GM18526 (cell line): ENCODE data around the gene PDSS2.

Source experiments
- POLR2A ChIP-seq: IDR thresholded peaks from 3 replicates; pipeline ENCODE4 v1.6.1; 2011; ENCODE audit not compliant: insufficient read length; ENCODE audit errors: extremely low read depth

The PDSS2 gene

DNA sequence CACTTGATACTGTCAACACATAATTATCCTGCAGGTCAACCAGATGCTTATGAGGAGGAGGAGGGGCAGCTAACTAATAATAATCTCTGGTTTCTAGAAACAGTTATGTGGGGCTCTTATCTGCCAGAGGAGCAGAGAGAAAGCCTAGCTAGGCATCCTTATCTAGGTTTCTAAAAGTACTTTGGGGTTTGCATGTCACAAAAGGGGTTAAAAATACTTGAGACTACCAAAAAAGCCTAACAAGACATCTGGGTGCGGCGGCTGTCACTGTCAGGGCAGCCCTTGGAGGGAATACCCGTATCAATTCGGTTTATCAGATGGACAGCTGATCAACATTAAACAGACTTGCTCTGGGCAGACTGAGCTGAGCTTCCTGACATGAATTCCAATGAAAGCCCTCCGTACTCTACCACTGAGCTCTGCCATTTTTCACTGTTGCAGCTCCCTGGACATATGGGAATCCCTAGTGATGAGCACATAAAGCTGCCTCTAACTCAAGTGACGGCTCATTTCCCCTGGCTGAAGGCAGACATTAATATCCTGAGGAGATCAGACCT lies 166.6 kb downstream of the PDSS2 start:
- no peak for TF ChIP-seq POLR2A

DNA sequence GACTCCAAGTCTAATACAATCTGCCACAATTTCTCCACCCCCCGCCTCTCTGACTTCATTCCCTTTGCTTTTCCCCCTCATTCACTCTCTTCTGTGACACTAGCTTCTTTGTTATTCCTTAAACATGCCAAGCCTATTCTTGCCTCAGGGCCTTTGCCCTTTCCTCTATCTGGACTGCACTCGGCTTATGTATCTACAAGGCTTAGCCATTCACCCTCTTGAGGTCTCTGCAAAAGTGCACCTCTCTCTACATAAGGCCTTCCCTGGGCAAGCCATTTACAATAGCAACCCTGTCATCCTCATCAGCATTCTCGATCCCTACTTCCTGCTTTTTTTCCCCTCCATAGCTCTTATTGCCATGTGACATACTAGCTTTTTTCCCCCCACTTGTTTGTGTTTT lies 168.9 kb downstream of the PDSS2 start:
- no peak for TF ChIP-seq POLR2A

DNA sequence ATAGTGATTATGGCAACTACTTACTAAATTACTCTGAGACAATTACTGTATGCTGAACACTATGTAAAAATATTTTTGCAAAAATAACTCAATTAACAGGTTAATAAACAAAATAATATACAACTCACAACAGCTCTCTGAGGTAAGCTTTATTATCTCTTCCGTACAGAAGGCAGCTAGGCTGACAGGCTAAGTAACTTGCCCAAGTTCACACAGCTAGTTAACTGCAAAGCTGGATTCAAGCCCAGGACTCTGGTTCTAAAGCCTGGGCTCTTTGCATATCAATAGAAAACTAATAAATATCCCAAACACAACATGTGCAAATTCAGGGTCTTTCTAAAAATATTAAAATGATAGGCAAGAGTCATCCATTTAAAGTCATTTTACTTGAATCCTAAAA lies 174.6 kb downstream of the PDSS2 start:
- no peak for TF ChIP-seq POLR2A

DNA sequence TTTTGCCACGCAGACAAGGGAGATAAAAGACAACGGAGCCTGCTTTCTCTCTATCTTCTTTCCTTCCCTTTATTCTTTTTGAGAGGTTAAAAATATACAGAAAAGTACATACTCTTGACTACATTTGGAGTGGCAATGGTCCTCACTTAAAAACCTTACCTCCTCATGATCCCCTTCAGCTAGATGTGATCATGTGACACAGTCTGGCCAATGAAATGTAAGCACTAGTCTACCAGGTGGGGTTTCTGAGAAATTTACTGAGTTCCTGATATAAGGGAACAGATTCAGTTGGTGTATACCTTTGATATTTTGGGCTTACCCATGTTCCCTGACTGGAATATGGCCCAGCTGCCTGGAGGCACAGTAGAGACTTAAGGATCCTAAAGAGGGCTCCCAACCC lies 178.6 kb downstream of the PDSS2 start:
- no peak for TF ChIP-seq POLR2A

DNA sequence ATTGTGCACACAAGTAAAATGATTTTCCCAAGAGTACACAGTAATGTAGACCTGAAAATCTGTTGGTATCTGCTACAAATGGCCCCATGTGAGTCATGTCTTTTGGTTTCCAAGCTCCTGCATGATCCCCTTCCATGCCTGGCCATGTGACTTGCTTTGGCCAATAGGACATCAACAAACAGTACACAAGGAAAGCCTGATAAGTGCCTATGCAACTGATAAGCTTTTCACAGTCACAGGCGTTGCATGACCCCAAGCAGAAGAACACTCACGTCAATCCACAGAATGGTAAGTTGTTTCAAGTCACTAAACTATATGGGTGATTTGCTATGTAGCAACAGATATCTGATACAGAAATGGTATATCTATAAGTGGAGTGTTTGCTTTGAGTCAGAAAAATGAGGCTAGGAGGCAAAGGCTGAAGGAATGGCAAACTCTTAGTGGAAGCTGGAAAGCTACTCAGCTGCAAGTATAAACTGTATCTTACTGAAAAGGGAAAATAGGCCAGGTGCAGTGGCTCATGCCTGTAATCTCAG lies 184.0 kb downstream of the PDSS2 start:
- no peak for TF ChIP-seq POLR2A

DNA sequence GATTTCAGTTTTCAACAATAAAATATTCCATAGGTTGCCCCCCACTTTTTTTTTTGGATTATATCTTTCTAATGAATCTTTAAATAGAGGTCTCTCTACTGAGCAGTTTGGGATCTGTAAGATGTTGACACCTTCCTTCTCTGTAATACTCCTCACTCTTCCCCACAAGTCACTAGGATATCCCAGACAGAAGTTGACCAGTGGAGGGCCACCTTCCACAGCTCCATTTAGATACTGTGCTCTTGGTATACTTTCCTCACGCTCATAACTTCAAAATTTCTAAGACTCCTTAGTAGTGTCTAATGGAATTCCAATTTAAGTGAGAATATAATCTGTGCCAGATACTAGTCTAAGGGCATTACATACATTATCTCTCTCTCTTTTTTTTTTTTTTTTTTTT lies 185.1 kb downstream of the PDSS2 start:
- TF ChIP-seq POLR2A: no peak

DNA sequence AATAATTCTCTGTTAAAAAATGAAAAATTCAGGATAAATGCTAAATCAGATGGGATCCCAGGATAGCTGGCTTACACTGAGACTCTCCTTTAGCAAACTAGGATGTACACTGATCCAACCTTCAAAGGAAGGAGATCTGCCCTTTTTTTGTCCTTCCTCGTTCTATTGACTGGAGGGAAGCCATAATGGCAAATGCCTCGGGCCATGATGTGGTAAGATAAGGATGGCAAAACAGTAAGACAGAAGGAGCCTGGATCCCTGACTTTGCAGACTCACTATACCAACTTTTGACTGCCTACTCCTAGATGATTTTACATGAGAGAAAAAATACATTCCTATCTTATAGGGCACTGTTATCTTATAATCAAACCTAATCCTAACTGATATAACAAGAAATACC lies 187.1 kb downstream of the PDSS2 start:
- no peak for TF ChIP-seq POLR2A

DNA sequence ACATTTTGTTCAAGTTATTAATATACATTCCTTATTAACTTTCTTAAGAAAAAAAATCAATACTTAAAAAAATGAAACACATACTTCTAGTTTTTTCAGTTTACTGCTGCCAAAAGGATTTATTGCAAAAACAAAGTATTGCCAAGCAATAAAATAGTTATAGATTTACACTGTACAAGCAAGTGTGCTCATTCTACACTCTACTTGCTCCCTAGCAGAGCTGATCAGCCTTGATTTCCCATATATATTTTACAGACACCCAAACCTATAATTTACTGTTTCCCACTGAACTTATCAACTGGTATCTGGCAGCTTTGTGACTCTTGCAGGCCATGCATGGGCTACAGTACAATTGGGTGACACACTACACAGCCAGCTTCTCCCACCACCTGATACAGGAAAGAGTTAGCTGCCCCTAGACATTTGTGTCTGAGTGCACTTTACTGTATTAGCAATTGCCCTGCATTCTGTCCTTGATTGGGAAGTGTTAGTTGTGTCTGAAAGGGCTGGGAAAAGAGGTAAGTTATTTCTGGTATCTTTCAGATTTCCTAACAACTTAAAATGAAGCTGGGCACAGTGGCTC lies 188.1 kb downstream of the PDSS2 start:
- TF ChIP-seq POLR2A: no peak

DNA sequence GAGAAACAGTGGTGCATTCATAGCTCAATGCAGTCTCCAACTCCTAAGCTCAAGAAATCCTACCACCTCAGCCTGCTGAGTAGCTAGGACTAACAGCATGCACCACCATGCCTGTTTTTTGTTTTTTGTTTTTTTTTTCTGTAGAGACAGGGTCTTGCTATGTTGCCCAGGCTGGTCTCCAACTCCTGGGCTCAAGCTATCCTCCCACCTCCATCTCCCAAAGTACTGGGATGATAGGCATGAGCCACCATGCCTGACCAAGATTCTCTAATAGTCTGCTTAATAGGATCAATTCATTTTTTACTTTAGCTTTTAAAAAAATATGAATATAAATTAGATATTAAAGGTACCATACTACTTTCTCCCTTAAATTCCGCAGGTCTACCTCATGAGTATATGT lies 191.7 kb downstream of the PDSS2 start:
- TF ChIP-seq POLR2A: no peak

DNA sequence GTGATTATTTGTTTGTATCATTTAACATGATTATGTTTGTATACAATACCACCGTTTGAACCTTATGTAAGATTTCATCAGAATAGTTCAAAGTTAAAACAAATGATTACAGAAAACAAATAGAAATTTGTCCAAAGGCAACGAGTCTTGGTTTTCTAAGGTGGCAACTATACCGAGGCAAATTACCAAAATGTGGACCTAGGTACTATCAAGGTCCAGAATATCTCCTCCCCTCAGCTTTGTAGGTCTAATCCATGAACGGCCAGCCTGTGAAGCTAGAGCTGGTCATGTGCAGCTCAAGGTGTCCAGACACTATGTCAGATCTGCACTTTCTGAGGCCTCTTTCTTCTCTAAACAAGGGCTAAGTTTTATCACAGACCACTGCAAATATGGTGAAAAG lies 192.4 kb downstream of the PDSS2 start:
- TF ChIP-seq POLR2A: no peak

DNA sequence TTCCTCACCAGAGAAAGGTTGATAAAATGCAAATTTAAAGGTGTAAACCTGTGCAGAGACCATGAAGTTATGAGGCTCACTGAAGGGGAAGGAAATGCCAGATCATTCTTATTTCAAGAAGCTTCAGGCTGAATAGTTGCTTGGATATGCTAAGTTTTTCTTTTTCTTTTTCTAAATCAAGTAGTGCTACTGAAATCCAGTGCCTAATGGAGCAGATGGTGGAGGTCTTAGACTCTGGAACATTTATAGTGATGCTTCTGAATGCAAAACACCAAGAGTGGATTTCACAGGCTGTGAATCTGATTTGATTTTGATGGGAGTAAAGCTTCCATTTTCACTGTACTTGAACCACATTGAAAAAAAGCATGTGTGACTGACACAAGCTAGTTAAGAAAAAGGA lies 192.8 kb downstream of the PDSS2 start:
- no peak for TF ChIP-seq POLR2A

DNA sequence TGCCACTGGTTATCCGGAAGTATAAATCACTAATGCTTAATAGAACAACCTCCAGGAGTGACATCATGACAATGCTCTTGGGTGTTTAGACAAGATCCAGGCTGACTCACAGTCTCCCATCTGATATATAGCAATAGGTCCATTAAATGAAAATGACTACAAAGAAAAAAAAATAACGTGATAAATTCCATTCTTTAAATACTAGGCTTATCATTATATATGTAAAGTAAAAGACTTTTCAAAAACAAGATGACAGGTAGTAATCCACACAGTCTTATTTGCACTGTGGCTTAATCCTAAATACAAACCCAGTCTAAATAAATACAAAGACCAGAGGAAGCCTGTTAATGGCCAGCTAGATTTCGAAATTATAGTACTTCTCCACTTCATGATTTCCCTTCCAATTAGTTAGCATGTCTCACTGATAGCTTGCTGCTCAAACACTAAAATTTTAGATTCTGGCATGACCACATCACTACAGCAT lies 195.0 kb downstream of the PDSS2 start:
- TF ChIP-seq POLR2A: no peak

DNA sequence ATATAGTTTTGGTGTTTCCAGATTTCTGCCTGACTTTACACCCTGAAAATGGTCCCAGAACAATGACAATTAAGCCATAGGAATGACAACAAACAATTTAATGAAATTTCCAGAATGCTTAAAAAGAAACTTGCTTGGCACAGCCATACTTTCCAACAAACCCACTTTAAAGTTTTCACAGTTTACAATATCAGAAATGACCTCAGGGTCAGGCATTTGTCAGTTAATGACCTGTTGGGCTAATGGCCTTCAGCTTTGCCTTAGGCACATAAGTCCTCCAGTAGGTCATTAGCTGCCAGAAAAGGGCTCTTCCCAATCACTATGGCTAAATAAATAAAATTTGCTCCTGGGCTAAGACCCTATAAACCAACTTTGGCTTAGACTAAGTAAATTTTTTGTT lies 199.4 kb downstream of the PDSS2 start:
- TF ChIP-seq POLR2A: no peak

DNA sequence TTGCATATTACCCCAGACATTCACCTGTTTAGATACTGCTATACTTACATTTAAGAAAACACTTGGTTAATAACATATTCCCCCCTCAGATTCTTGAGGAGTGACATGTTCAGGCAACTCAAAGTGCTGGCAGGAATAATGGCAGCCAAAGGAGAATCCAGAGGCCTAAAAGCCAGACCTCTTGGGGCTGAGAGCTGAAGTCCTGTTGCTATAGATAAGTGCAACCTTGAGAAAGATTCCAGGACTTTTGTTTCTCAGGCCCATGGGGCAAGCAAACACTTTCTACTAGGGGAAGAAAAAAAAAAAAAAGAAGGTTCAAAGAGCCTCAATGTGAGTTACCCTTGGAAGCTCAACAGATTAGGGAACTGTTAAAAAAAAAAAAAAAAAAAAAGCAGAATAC lies 211.2 kb downstream of the PDSS2 start:
- TF ChIP-seq POLR2A: no peak

DNA sequence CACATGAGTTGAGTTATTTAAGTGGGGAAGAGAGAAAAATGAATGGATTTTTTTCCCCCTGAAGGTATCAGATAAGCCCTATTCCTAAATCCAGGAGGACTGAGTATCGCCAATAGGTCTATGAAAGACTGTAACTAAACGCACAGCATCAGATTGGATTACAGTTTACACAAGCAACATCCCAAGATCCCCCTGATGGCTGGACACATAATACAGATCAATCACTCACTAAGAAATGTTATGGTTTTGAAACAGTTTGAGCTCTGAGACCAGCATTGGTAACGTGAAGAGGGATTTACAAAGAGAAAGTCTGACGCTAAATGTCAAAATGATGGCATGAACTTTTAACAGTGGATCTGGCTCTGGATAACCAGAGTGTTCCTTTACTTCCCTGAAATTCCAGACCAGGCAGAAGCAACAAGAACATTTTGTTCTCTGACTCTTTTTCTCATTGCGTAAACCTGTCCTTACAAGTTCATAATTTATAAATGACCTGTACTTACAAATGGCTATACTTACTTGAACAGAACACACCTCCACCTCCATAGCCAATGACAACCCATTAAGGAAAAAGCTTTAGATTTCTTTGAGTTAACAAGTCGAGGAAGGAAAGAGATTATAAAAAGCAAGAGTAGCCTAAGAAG lies 212.3 kb downstream of the PDSS2 start:
- TF ChIP-seq POLR2A: no peak

DNA sequence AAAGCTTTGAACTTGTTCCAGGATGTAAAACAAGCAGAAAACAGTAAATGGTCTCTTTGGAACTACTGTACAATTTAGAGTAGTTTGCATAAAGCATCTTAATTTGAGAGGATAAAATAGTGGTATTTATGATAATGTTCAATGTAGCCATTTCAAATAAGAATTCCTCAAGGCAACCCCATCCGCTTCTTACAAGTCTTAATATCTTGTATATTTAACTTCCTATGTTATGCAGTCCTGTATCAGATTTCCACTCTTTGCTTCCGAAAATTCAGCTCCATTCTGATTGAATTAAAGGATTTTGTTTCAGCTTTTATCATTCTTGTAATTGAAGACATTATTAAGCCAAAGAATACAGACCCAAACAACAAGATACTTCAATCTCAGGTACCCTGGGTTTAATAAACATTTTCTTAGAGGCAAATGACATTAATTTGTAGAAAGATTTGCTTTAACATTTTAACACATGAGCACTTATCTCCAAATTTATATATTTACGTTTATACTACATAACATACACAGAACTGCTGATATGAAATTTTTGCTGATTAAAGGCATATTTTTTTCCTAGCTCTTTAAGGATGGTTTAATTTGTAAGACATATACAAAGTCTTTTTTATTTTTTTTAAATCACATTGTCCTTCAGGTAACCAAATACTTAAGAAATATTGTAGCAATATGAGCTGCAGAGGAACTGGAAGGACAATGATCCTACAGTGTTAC lies 213.0 kb downstream of the PDSS2 start:
- TF ChIP-seq POLR2A: no peak
